Measurements from ENCODE around the gene SH3PXD2A. TPM values are rescaled to one million over a fixed set of nuclear protein-coding genes. Genes with fewer than 3 reads are reported as not detected.

Gene SH3PXD2A
- total and polyA plus RNA-seq, 10 of the 15 experiments (the other 5 are each of a cell fraction or from before 2014, with no cell fraction given), result 0.63 to 14.0 (median 4.4) TPM

DNA sequence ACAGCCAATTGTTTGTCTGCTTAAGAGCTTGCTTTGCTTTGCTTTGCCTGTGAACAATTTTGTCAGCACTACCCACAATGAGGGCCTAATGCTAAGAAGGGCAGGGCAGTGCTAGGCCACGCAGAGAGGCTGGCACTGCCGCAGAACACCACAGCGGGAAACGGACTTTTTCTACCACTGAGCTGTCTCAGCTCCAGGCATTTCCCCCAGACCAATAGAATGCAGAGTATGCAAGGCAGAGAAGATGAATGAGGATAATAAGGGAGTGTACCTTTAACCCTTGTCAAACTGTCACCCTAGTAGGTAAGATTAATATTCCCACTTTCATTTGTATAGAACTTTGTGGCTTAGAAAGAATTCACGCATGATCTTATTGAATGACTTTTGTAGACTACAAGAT, 104.5 kb downstream of the SH3PXD2A start:
- Histone ChIP-seq H3K9ac (ENCODE audit: control insufficient read depth, insufficient read depth, low read length) (no peak overlapping the region), H3K27me3 (replicated peaks in 1 of 2; ENCODE audit: control insufficient read depth in 2 of 2, insufficient read depth in 2 of 2, low read length in 1 of 2) (0 out of 4 replicates have a peak, but pooled peaks cover 0 to 2% of the 10 kb centered on the region in 2 experiments), H3K79me2 (ENCODE audit: control insufficient read depth, insufficient read depth, low read length) (no peaks in the 10 kb centered on the region), H2AFZ (ENCODE audit: control insufficient read depth, low read depth, low read length) (no peak overlapping the region), H3K4me2 (ENCODE audit: control insufficient read depth, insufficient read depth) (no peak overlapping the region), H4K20me1 (ENCODE audit: control insufficient read depth, insufficient read depth) (no peaks in the 10 kb centered on the region), H3K36me3 (ENCODE audit: control insufficient read depth in 2 of 2, insufficient read depth in 2 of 2, low read length in 1 of 2) (no peaks in the 10 kb centered on the region), H3K4me3 (no peak overlapping the region), H3K9me3 (replicated peaks; ENCODE audit: control insufficient read depth, insufficient read depth, low read length) (peaks cover 3% of the 10 kb centered on the region; the same call in 2 of the 3 replicates), H3K27ac (ENCODE audit: control insufficient read depth, insufficient read depth) (no peak overlapping the region), H3K4me1 (ENCODE audit: control insufficient read depth, insufficient read depth, low read length) (no peaks in the 10 kb centered on the region)
- intact Hi-C loops (cut with micrococcal nuclease; ENCODE audit: unreplicated experiment) (no loop called here), in situ Hi-C loops (cut with MboI) (no loop called here)
- ATAC-seq (no peak), FAIRE-seq (no peak), DNase-seq (ENCODE audit: low read depth, low spot score) (no peak)
- ChIA-PET RAD21 (ENCODE audit: unreplicated experiment) (no interaction called here), CTCF (interaction anchor here (0.6 to 1.4 kb wide), 4 partner anchors 38 to 106 kb away, joined by 3 to 4 read pairs (median 3); no protein-coding TSS in a partner anchor), POLR2A (interaction anchor here (1.2 to 1.7 kb wide), 2 partner anchors 12 to 14 kb away, joined by 3 to 4 read pairs; no protein-coding TSS in a partner anchor), SMC1A (ENCODE audit: uncharacterized antibody, unreplicated experiment) (interaction anchor here (1.2 to 2.2 kb wide), 3 partner anchors 17 to 98 kb away, joined by 3 to 5 read pairs (median 3); no protein-coding TSS in a partner anchor)
- no TSS peak for BruUV-seq (replicated peaks)
- TF ChIP-seq, protein P1, sequence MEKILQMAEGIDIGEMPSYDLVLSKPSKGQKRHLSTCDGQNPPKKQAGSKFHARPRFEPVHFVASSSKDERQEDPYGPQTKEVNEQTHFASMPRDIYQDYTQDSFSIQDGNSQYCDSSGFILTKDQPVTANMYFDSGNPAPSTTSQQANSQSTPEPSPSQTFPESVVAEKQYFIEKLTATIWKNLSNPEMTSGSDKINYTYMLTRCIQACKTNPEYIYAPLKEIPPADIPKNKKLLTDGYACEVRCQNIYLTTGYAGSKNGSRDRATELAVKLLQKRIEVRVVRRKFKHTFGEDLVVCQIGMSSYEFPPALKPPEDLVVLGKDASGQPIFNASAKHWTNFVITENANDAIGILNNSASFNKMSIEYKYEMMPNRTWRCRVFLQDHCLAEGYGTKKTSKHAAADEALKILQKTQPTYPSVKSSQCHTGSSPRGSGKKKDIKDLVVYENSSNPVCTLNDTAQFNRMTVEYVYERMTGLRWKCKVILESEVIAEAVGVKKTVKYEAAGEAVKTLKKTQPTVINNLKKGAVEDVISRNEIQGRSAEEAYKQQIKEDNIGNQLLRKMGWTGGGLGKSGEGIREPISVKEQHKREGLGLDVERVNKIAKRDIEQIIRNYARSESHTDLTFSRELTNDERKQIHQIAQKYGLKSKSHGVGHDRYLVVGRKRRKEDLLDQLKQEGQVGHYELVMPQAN (conservative IDR thresholded peaks at IDR 0.05), result no peak
- TF ChIP-seq HCFC1 (IDR thresholded peaks at IDR 0.05; ENCODE audit: low read length) (no peak), RBBP5 (conservative IDR thresholded peaks at IDR 0.05) (no peak)
- WGBS (ENCODE audit: insufficient coverage, insufficient replicate concordance, low lambda C conversion rate, missing lambda C conversion rate), result 72% methylated on average over 5 of the region's 5 CpGs

DNA sequence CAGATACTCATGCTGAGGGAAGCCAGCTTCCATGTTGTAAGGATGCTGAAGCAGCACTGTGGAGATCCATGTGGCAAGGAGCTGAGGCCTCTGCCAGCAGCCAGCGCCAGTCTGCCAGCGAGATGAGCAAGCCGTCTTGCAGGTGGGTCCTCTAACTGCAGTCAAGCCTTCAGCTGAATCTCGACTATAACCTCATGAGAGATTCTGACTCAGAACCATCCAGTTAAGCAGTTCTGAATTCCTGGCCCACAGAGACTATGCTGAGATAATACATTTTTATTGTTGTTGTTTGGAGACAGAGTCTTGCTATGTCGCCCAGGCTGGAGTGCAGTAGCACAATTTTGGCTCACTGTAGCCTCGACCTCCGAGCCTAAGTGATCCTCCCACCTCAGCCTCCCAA, 105.6 kb downstream of the SH3PXD2A start:
- Histone ChIP-seq H3K9ac (ENCODE audit: control insufficient read depth, insufficient read depth, low read length) (no peak overlapping the region), H3K27me3 (replicated peaks in 1 of 2; ENCODE audit: control insufficient read depth in 2 of 2, insufficient read depth in 2 of 2, low read length in 1 of 2) (0 out of 4 replicates have a peak, but pooled peaks cover 0 to 2% of the 10 kb centered on the region in 2 experiments), H3K4me2 (ENCODE audit: control insufficient read depth, insufficient read depth) (no peak overlapping the region), H3K36me3 (ENCODE audit: control insufficient read depth in 2 of 2, insufficient read depth in 2 of 2, low read length in 1 of 2) (no peaks in the 10 kb centered on the region), H3K4me1 (ENCODE audit: control insufficient read depth, insufficient read depth, low read length) (no peaks in the 10 kb centered on the region), H2AFZ (ENCODE audit: control insufficient read depth, low read depth, low read length) (no peak overlapping the region), H3K27ac (ENCODE audit: control insufficient read depth, insufficient read depth) (no peak overlapping the region), H3K4me3 (no peak overlapping the region), H3K79me2 (ENCODE audit: control insufficient read depth, insufficient read depth, low read length) (no peaks in the 10 kb centered on the region), H3K9me3 (replicated peaks; ENCODE audit: control insufficient read depth, insufficient read depth, low read length) (peaks cover 3% of the 10 kb centered on the region; the same call in 2 of the 3 replicates), H4K20me1 (ENCODE audit: control insufficient read depth, insufficient read depth) (no peaks in the 10 kb centered on the region)
- WGBS (ENCODE audit: insufficient coverage, insufficient replicate concordance, low lambda C conversion rate, missing lambda C conversion rate), result 72% methylated on average over 7 of the region's 7 CpGs
- CTCF ChIA-PET, result interaction anchor here (0.5 to 1.1 kb wide), 5 partner anchors 23 to 107 kb away, joined by 3 read pairs; no protein-coding TSS in a partner anchor
- SMC1A ChIA-PET (ENCODE audit: uncharacterized antibody, unreplicated experiment), result no interaction called here
- TF ChIP-seq CEBPB (IDR thresholded peaks at IDR 0.05; ENCODE audit: borderline replicate concordance in 1 of 2, low read depth in 2 of 2, low read length in 2 of 2) (no peak), SIN3A (IDR thresholded peaks at IDR 0.05; ENCODE audit: low read depth, low read length) (no peak), SMARCA5 (IDR thresholded peaks at IDR 0.05) (no peak), MYB (IDR thresholded peaks at IDR 0.05; ENCODE audit: borderline replicate concordance, low read depth, low read length) (no peak), KDM1A (IDR thresholded peaks at IDR 0.05; ENCODE audit: borderline replicate concordance) (no peak), SREBF2 (IDR thresholded peaks at IDR 0.05; ENCODE audit: low read length) (no peak), LARP7 (IDR thresholded peaks at IDR 0.05) (no peak)
- TF ChIP-seq, protein P2, sequence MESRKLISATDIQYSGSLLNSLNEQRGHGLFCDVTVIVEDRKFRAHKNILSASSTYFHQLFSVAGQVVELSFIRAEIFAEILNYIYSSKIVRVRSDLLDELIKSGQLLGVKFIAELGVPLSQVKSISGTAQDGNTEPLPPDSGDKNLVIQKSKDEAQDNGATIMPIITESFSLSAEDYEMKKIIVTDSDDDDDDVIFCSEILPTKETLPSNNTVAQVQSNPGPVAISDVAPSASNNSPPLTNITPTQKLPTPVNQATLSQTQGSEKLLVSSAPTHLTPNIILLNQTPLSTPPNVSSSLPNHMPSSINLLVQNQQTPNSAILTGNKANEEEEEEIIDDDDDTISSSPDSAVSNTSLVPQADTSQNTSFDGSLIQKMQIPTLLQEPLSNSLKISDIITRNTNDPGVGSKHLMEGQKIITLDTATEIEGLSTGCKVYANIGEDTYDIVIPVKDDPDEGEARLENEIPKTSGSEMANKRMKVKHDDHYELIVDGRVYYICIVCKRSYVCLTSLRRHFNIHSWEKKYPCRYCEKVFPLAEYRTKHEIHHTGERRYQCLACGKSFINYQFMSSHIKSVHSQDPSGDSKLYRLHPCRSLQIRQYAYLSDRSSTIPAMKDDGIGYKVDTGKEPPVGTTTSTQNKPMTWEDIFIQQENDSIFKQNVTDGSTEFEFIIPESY (IDR thresholded peaks at IDR 0.05), result no peak
- POLR2A ChIA-PET, result interaction anchor here (1.7 kb wide), 1 partner anchor 11 kb away, joined by 4 read pairs; no protein-coding TSS in a partner anchor
- BruUV-seq (replicated peaks), result no TSS peak
- RAD21 ChIA-PET (ENCODE audit: unreplicated experiment), result no interaction called here
- ATAC-seq, result no peak
- DNase-seq (ENCODE audit: low read depth, low spot score), result no peak
- in situ Hi-C loops (cut with MboI), result no loop called here
- no peak for FAIRE-seq
- intact Hi-C loops (cut with micrococcal nuclease; ENCODE audit: unreplicated experiment), result no loop called here

Data from GM12878 (cell line).